Karpas-422 (cell line): ENCODE data around the gene GGT1. TPM values are rescaled to one million over a fixed set of nuclear protein-coding genes. Genes with fewer than 3 reads are reported as not detected.
"Not testable (repeated sequence)": the region's sequence is repeated elsewhere in the genome, so short reads cannot be mapped to it uniquely, and the experiment has no call there.

Source experiments
- DNase-seq: peaks from one replicate; pipeline ENCODE4 v3.0.0-alpha.2; 2015
- H2AFZ ChIP-seq: fragments of 200-600 bp; sonication (generic); 2 replicates; pipeline ENCODE4 v1.6.1; 2014; ENCODE audit warnings: antibody characterized with exemption, low read length, mixed read lengths
- H3K27ac ChIP-seq: fragments of 200-600 bp; sonication (generic); 2 replicates; pipeline ENCODE4 v1.5.1; 2014; ENCODE audit warnings: mild to moderate bottlenecking, low read length, moderate library complexity
- H3K27me3 ChIP-seq: fragments of 200-600 bp; sonication (generic); 2 replicates; pipeline ENCODE4 v1.6.1; 2014; ENCODE audit warnings: low read length, mixed read lengths
- H3K36me3 ChIP-seq: fragments of 200-600 bp; sonication (generic); 2 replicates; pipeline ENCODE4 v1.6.1; 2014; ENCODE audit warnings: low read length, mixed read lengths; ENCODE audit not compliant: insufficient read depth
- H3K4me1 ChIP-seq: fragments of 200-600 bp; sonication (generic); 2 replicates; pipeline ENCODE4 v1.6.1; 2014; ENCODE audit warnings: mild to moderate bottlenecking, low read length, mixed read lengths
- H3K4me2 ChIP-seq: fragments of 200-600 bp; sonication (generic); 2 replicates; pipeline ENCODE4 v1.6.1; 2014; ENCODE audit warnings: low read length, low read depth, mild to moderate bottlenecking; ENCODE audit not compliant: poor library complexity, severe bottlenecking
- H3K4me3 ChIP-seq: fragments of 200-600 bp; sonication (generic); 2 replicates; pipeline ENCODE4 v1.5.1; 2014; ENCODE audit warnings: mild to moderate bottlenecking, antibody characterized with exemption, low read length, mixed read lengths
- H3K79me2 ChIP-seq: fragments of 200-600 bp; sonication (generic); 2 replicates; pipeline ENCODE4 v1.6.1; 2014; ENCODE audit warnings: mild to moderate bottlenecking, low read length, mixed read lengths
- H3K9ac ChIP-seq: fragments of 200-600 bp; sonication (generic); 2 replicates; pipeline ENCODE4 v1.6.0; 2014; ENCODE audit warnings: low read length
- H3K9me2 ChIP-seq: fragments of 200-600 bp; sonication (generic), shearing (Covaris generic); replicated peaks from 2 replicates; pipeline ENCODE4 v1.6.0; 2014; ENCODE audit warnings: mild to moderate bottlenecking, low read length, moderate library complexity; ENCODE audit not compliant: insufficient read depth
- H3K9me3 ChIP-seq: fragments of 300-700, 200-600 bp; sonication (generic); 2 replicates; pipeline ENCODE4 v1.6.1; 2014; ENCODE audit warnings: low read length, mixed read lengths
- H4K20me1 ChIP-seq: fragments of 200-600 bp; sonication (generic); 2 replicates; pipeline ENCODE4 v1.6.1; 2014; ENCODE audit warnings: mild to moderate bottlenecking, antibody characterized with exemption, low read length, low read depth; ENCODE audit not compliant: insufficient read depth
- total RNA-seq: library from RNA; depleted of rRNA; stranded (reverse); fragments of >200 nt; shearing (Covaris generic); gene quantifications from 2 replicates; pipeline ENCODE4 v1.2.3, GENCODE V29; 2014; ENCODE audit warnings: low replicate concordance

Gene GGT1
- total RNA-seq, 1 experiment from 2014 or later = 28.6 TPM

- not testable (repeated sequence) for H3K4me1 ChIP-seq, H3K36me3 ChIP-seq, H3K9me3 ChIP-seq, H3K27me3 ChIP-seq, H3K9me2 ChIP-seq, H4K20me1 ChIP-seq, H3K79me2 ChIP-seq
- peak; percentile 82 for DNase-seq
- H3K9ac ChIP-seq = peak overlapping the region; percentile 81
- peak overlapping the region; percentile 73 for H3K4me3 ChIP-seq
- peak overlapping the region; percentile 50; the same call in 1 of the 2 replicates for H2AFZ ChIP-seq
- peak overlapping the region; percentile 49; the same call in 1 of the 2 replicates for H3K27ac ChIP-seq
- peak overlapping the region; percentile 75 for H3K4me2 ChIP-seq
Observed at GRCh38 chr22:24607429-24607983, 4.5 kb downstream of the GGT1 start.

- not testable (repeated sequence) for H3K9me3 ChIP-seq, DNase-seq, H2AFZ ChIP-seq, H3K36me3 ChIP-seq, H3K79me2 ChIP-seq, H4K20me1 ChIP-seq, H3K27me3 ChIP-seq, H3K9me2 ChIP-seq, H3K4me1 ChIP-seq, H3K27ac ChIP-seq
- Histone ChIP-seq H3K4me3 (peak overlapping the region; percentile 73; the same call in 1 of the 2 replicates), H3K9ac (peak overlapping the region; percentile 81), H3K4me2 (peak overlapping the region; percentile 75)
Observed at GRCh38 chr22:24608327-24608726, 5.3 kb downstream of the GGT1 start.

DNA sequence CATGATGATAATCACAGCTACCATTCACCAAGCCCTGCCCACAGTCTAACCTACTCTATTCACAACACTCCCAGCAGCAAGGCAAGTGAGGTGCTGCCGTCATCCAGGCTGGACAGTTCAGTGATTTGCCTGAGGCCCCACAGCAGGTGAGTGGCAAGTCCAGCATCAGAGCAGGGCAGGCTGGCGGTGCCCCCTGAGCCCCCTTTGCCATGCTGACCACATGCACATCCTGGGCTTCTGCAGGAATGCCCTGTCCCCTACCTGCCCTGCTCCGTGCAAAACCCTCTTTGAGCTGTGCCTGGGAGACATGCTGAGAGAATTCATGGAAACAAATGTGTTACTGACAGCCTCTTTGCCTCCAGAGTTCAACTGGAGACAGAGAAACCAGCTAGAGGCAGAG, 6.9 kb downstream of the GGT1 start:
- H3K9me2 ChIP-seq, H3K9ac ChIP-seq, H3K27ac ChIP-seq, H3K4me2 ChIP-seq, H3K27me3 ChIP-seq, H3K9me3 ChIP-seq, DNase-seq, H4K20me1 ChIP-seq, H3K4me3 ChIP-seq, H3K79me2 ChIP-seq, H3K4me1 ChIP-seq, H2AFZ ChIP-seq, H3K36me3 ChIP-seq: not testable (repeated sequence)

GRCh38 chr22:24614794-24615193, 11.8 kb downstream of the GGT1 start:
- H3K27me3 ChIP-seq, H3K4me1 ChIP-seq, H3K27ac ChIP-seq, H3K79me2 ChIP-seq, H3K36me3 ChIP-seq, H3K9me2 ChIP-seq, H3K4me2 ChIP-seq, H3K4me3 ChIP-seq, H3K9ac ChIP-seq, H2AFZ ChIP-seq, H3K9me3 ChIP-seq, H4K20me1 ChIP-seq, DNase-seq: not testable (repeated sequence)

DNA sequence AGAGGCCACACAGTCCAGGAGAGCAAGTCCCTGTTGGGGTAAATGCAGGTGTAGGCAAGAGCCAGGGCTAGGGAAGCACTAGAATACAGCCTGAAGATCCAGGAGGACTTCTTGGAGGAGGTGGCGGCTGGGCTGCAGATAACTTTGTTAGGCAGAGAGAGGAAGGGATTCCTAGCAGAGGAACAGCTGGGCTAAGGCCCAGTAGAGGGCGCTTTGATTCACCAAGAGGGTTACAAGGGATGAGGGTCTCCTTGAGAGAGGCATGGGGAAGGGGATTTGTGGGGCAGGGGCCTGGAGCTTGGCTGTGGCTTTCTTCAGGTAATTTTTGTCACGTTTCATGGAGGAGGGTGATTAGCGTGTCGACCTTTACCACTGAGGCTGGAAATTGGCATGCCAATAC, 18.3 kb downstream of the GGT1 start:
- H3K79me2 ChIP-seq, H3K4me1 ChIP-seq, H3K27me3 ChIP-seq, H2AFZ ChIP-seq, H3K9ac ChIP-seq, H3K9me2 ChIP-seq, H3K4me3 ChIP-seq, DNase-seq, H3K36me3 ChIP-seq, H3K27ac ChIP-seq, H3K4me2 ChIP-seq, H4K20me1 ChIP-seq, H3K9me3 ChIP-seq: not testable (repeated sequence)

- H4K20me1 ChIP-seq, H3K4me3 ChIP-seq, DNase-seq: not testable (repeated sequence)
Observed at GRCh38 chr22:24622596-24622995, 19.6 kb downstream of the GGT1 start.

GRCh38 chr22:24627911-24628310, 24.9 kb downstream of the GGT1 start:
- not testable (repeated sequence) for H4K20me1 ChIP-seq, H3K79me2 ChIP-seq, H3K27ac ChIP-seq, H3K4me3 ChIP-seq, H3K4me2 ChIP-seq, H3K36me3 ChIP-seq, H3K9me3 ChIP-seq, H3K9me2 ChIP-seq, H3K27me3 ChIP-seq, H2AFZ ChIP-seq, H3K9ac ChIP-seq, DNase-seq
- H3K4me1 ChIP-seq = peaks cover 15% of the 10 kb centered on the region

More at GRCh38 chr22:24622596-24622995, 19.6 kb downstream of the GGT1 start:
- not testable (repeated sequence) for H3K36me3 ChIP-seq, H3K4me1 ChIP-seq, H3K79me2 ChIP-seq, H3K4me2 ChIP-seq, H3K9me3 ChIP-seq, H3K9ac ChIP-seq, H3K27me3 ChIP-seq, H3K27ac ChIP-seq, H3K9me2 ChIP-seq, H2AFZ ChIP-seq

- not testable (repeated sequence) for H3K27ac ChIP-seq, H3K9me3 ChIP-seq, H3K9ac ChIP-seq, H4K20me1 ChIP-seq, H3K9me2 ChIP-seq, H3K79me2 ChIP-seq, H3K27me3 ChIP-seq, H2AFZ ChIP-seq, H3K36me3 ChIP-seq, H3K4me2 ChIP-seq, H3K4me3 ChIP-seq
- H3K4me1 ChIP-seq = peaks cover 15% of the 10 kb centered on the region
- peak; percentile 62 for DNase-seq
Observed at GRCh38 chr22:24629069-24629468, 26.1 kb downstream of the GGT1 start.
